ENCODE data around the gene NR3C1.

Gene NR3C1

GRCh38 chr5:143418140-143418866 is 14.8 kb upstream of the NR3C1 start:
- peaks cover 23% of the 10 kb centered on the region for H3K4me1 Mint-ChIP-seq
- no peaks in the 10 kb centered on the region for H3K36me3 Mint-ChIP-seq (ENCODE audit: low read depth)
- no peak overlapping the region for H3K4me3 Mint-ChIP-seq
- no peaks in the 10 kb centered on the region for H3K9me3 Mint-ChIP-seq
- TF ChIP-seq CTCF (IDR thresholded peaks at IDR 0.05; ENCODE audit: unreplicated experiment in 3 of 3): no peak
- H3K27me3 Mint-ChIP-seq (ENCODE audit: low read depth): peaks cover 3% of the 10 kb centered on the region
- H3K27ac Mint-ChIP-seq: peak overlapping the region in 2 of 3 experiments; percentile 27 to 29

GRCh38 chr5:143417503-143418139 is 14.1 kb upstream of the NR3C1 start:
- Mint-ChIP-seq H3K9me3 (no peaks in the 10 kb centered on the region), H3K27ac (peak overlapping the region; percentile 17 to 29 (median 27)), H3K27me3 (ENCODE audit: low read depth) (peaks cover 3% of the 10 kb centered on the region), H3K4me3 (no peak overlapping the region), H3K36me3 (ENCODE audit: low read depth) (no peaks in the 10 kb centered on the region), H3K4me1 (peaks cover 23% of the 10 kb centered on the region)
- TF ChIP-seq CTCF (IDR thresholded peaks at IDR 0.05; ENCODE audit: unreplicated experiment in 3 of 3): no peak

- Mint-ChIP-seq H3K9me3 (no peaks in the 10 kb centered on the region), H3K4me1 (peaks cover 23% of the 10 kb centered on the region), H3K27ac (peak overlapping the region in 1 of 3 experiments; percentile 62), H3K4me3 (no peak overlapping the region), H3K36me3 (ENCODE audit: low read depth) (no peaks in the 10 kb centered on the region), H3K27me3 (ENCODE audit: low read depth) (peaks cover 3% of the 10 kb centered on the region)
- no peak for TF ChIP-seq CTCF (IDR thresholded peaks at IDR 0.05; ENCODE audit: unreplicated experiment in 3 of 3)
Measured at GRCh38 chr5:143416411-143416810, 12.9 kb upstream of the NR3C1 start.

- no peaks in the 10 kb centered on the region for H3K9me3 Mint-ChIP-seq
- H3K36me3 Mint-ChIP-seq (ENCODE audit: low read depth): no peaks in the 10 kb centered on the region
- H3K27me3 Mint-ChIP-seq (ENCODE audit: low read depth): no peaks in the 10 kb centered on the region
- no peak for TF ChIP-seq CTCF (IDR thresholded peaks at IDR 0.05; ENCODE audit: unreplicated experiment in 3 of 3)
- H3K27ac Mint-ChIP-seq: no peak overlapping the region
- H3K4me3 Mint-ChIP-seq: no peak overlapping the region
- H3K4me1 Mint-ChIP-seq: peaks cover 23% of the 10 kb centered on the region
Measured at GRCh38 chr5:143413958-143414669, 10.6 kb upstream of the NR3C1 start.

GRCh38 chr5:143412661-143413342 is 9.3 kb upstream of the NR3C1 start:
- Mint-ChIP-seq H3K27ac (no peak overlapping the region), H3K27me3 (ENCODE audit: low read depth) (no peaks in the 10 kb centered on the region), H3K36me3 (ENCODE audit: low read depth) (no peaks in the 10 kb centered on the region), H3K9me3 (no peaks in the 10 kb centered on the region), H3K4me1 (peaks cover 15% of the 10 kb centered on the region), H3K4me3 (no peak overlapping the region)
- no peak for TF ChIP-seq CTCF (IDR thresholded peaks at IDR 0.05; ENCODE audit: unreplicated experiment in 3 of 3)
